GM23338 (cell line): ENCODE results near the gene BTRC.

Experiments
- CREB1 ChIP-seq: fragments of 250-450 bp; sonication (Bioruptor Pico); IDR thresholded peaks from 2 replicates; pipeline ENCODE4 v1.5.0; 2020; ENCODE audit warnings: low read depth, mild to moderate bottlenecking, moderate library complexity
- ETS1 ChIP-seq: IDR thresholded peaks from 2 replicates; pipeline ENCODE4 v1.6.1; 2016; ENCODE audit warnings: antibody characterized with exemption
- EZH2 ChIP-seq: fragments of 200-600 bp; sonication (generic); IDR thresholded peaks from one replicate; pipeline ENCODE4 v1.8.0; 2017; ENCODE audit warnings: antibody characterized with exemption, mild to moderate bottlenecking, low read depth; ENCODE audit not compliant: unreplicated experiment
- EZH2phosphoT487 ChIP-seq: fragments of 200-600 bp; sonication (generic); IDR thresholded peaks from one replicate; pipeline ENCODE4 v1.8.1; 2018; ENCODE audit warnings: antibody characterized with exemption; ENCODE audit not compliant: unreplicated experiment
- JUNB ChIP-seq: IDR thresholded peaks from one replicate; pipeline ENCODE4 v1.6.1; 2016; ENCODE audit warnings: antibody characterized with exemption; ENCODE audit not compliant: unreplicated experiment
- NANOG ChIP-seq: IDR thresholded peaks from 2 replicates; pipeline ENCODE4 v1.6.1; 2016; ENCODE audit warnings: antibody characterized with exemption, borderline replicate concordance
- POLR2AphosphoS5 ChIP-seq: IDR thresholded peaks from 2 replicates; pipeline ENCODE4 v1.6.1; 2016; ENCODE audit warnings: antibody characterized with exemption, low read depth
- REST ChIP-seq: IDR thresholded peaks from one replicate; pipeline ENCODE4 v1.6.1; 2018; ENCODE audit warnings: antibody characterized with exemption; ENCODE audit not compliant: unreplicated experiment
- ZNF114 ChIP-seq: fragments of 250-450 bp; sonication (Bioruptor Pico); IDR thresholded peaks from 2 replicates; pipeline ENCODE4 v1.5.0; 2020; ENCODE audit warnings: mild to moderate bottlenecking, moderate library complexity
- ZNF331 ChIP-seq: fragments of 250-450 bp; sonication (Bioruptor Pico); IDR thresholded peaks from 2 replicates; pipeline ENCODE4 v1.5.0; 2020; ENCODE audit warnings: low read depth, mild to moderate bottlenecking, moderate library complexity
- TF ChIP-seq, protein P1 (sequence below), 2 experiments: fragments of 200-600 bp in 1 of 2; sonication (generic) in 1 of 2; conservative IDR thresholded peaks; 2 replicates each; pipeline versions ENCODE4 v1.5.1 to v1.6.1; 2016 to 2017; ENCODE audit warnings: antibody characterized with exemption in 2 of 2, low read depth in 2 of 2, mild to moderate bottlenecking in 2 of 2, moderate library complexity in 1 of 2
- TF ChIP-seq, protein P2 (sequence below): fragments of 250-450 bp; sonication (Bioruptor Pico); IDR thresholded peaks from 2 replicates; pipeline ENCODE4 v1.5.0; 2020; ENCODE audit warnings: mild to moderate bottlenecking, moderate library complexity

DNA sequence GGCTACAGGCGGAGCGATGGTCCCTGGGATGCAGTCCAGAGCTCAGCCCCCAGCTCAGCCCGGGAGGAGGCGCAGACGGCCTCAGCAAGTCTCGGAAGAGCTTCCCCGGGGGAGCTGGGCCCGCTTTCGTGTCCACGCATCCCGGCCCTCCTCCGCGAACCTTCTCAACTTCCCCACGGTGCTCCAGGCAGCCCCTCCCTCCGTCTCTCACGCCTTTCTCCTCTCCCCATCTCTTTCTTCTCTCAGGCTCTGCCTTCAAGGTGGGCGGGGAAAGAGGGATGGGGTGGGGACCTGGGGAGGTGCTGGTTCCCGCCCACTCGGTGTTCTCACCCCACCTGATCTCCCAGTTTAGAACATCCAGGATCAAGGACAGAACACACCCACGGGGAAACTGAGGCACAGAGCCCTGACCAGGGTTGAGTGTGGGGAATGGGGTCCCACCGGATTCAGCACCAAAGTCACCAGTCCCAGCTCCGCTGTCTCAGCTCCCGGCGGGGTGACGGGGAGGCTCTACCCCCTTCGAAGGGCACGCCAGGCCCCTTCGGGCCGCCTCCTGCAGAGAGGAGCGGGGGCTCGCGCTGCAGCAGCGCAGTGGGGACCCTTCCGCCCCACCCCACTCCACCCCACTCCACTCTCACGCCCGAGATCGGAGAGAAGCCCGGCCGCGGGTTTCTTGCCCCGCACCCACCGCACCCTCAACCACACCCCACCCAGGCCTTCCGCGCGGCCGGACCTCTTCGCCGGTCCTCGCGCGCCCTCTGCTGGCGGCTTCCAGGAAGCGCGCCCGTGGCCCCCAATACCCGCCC lies 215.9 kb downstream of the BTRC start:
- no peak for TF ChIP-seq EZH2phosphoT487
- TF ChIP-seq, protein P1, sequence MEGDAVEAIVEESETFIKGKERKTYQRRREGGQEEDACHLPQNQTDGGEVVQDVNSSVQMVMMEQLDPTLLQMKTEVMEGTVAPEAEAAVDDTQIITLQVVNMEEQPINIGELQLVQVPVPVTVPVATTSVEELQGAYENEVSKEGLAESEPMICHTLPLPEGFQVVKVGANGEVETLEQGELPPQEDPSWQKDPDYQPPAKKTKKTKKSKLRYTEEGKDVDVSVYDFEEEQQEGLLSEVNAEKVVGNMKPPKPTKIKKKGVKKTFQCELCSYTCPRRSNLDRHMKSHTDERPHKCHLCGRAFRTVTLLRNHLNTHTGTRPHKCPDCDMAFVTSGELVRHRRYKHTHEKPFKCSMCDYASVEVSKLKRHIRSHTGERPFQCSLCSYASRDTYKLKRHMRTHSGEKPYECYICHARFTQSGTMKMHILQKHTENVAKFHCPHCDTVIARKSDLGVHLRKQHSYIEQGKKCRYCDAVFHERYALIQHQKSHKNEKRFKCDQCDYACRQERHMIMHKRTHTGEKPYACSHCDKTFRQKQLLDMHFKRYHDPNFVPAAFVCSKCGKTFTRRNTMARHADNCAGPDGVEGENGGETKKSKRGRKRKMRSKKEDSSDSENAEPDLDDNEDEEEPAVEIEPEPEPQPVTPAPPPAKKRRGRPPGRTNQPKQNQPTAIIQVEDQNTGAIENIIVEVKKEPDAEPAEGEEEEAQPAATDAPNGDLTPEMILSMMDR (conservative IDR thresholded peaks at IDR 0.05; ENCODE audit: low read depth in 2 of 2) = peak; percentile 57 to 85
- no peak for TF ChIP-seq REST
- TF ChIP-seq POLR2AphosphoS5 = no peak
- TF ChIP-seq JUNB = no peak
- no peak for TF ChIP-seq CREB1 (CRISPR knock-in tag)
- no peak for TF ChIP-seq EZH2
- TF ChIP-seq NANOG = no peak
- no peak for TF ChIP-seq ZNF114 (CRISPR knock-in tag)
- TF ChIP-seq, protein P2, sequence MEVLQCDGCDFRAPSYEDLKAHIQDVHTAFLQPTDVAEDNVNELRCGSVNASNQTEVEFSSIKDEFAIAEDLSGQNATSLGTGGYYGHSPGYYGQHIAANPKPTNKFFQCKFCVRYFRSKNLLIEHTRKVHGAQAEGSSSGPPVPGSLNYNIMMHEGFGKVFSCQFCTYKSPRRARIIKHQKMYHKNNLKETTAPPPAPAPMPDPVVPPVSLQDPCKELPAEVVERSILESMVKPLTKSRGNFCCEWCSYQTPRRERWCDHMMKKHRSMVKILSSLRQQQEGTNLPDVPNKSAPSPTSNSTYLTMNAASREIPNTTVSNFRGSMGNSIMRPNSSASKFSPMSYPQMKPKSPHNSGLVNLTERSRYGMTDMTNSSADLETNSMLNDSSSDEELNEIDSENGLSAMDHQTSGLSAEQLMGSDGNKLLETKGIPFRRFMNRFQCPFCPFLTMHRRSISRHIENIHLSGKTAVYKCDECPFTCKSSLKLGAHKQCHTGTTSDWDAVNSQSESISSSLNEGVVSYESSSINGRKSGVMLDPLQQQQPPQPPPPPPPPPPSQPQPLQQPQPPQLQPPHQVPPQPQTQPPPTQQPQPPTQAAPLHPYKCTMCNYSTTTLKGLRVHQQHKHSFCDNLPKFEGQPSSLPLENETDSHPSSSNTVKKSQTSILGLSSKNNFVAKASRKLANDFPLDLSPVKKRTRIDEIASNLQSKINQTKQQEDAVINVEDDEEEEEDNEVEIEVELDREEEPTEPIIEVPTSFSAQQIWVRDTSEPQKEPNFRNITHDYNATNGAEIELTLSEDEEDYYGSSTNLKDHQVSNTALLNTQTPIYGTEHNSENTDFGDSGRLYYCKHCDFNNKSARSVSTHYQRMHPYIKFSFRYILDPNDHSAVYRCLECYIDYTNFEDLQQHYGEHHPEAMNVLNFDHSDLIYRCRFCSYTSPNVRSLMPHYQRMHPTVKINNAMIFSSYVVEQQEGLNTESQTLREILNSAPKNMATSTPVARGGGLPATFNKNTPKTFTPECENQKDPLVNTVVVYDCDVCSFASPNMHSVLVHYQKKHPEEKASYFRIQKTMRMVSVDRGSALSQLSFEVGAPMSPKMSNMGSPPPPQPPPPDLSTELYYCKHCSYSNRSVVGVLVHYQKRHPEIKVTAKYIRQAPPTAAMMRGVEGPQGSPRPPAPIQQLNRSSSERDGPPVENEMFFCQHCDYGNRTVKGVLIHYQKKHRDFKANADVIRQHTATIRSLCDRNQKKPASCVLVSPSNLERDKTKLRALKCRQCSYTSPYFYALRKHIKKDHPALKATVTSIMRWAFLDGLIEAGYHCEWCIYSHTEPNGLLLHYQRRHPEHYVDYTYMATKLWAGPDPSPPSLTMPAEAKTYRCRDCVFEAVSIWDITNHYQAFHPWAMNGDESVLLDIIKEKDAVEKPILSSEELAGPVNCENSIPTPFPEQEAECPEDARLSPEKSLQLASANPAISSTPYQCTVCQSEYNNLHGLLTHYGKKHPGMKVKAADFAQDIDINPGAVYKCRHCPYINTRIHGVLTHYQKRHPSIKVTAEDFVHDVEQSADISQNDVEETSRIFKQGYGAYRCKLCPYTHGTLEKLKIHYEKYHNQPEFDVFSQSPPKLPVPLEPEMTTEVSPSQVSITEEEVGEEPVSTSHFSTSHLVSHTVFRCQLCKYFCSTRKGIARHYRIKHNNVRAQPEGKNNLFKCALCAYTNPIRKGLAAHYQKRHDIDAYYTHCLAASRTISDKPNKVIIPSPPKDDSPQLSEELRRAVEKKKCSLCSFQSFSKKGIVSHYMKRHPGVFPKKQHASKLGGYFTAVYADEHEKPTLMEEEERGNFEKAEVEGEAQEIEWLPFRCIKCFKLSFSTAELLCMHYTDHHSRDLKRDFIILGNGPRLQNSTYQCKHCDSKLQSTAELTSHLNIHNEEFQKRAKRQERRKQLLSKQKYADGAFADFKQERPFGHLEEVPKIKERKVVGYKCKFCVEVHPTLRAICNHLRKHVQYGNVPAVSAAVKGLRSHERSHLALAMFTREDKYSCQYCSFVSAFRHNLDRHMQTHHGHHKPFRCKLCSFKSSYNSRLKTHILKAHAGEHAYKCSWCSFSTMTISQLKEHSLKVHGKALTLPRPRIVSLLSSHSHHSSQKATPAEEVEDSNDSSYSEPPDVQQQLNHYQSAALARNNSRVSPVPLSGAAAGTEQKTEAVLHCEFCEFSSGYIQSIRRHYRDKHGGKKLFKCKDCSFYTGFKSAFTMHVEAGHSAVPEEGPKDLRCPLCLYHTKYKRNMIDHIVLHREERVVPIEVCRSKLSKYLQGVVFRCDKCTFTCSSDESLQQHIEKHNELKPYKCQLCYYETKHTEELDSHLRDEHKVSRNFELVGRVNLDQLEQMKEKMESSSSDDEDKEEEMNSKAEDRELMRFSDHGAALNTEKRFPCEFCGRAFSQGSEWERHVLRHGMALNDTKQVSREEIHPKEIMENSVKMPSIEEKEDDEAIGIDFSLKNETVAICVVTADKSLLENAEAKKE = no peak
- TF ChIP-seq ETS1 = no peak
- no peak for TF ChIP-seq ZNF331 (CRISPR knock-in tag)
